Prostate gland (tissue), 2 donors: ENCODE results near the gene DEDD2. TPM values are rescaled to one million over a fixed set of nuclear protein-coding genes. Genes with fewer than 3 reads are reported as not detected.

Source experiments
- DNase-seq: peaks from one replicate; pipeline ENCODE4 v3.0.0-alpha.2; 2019; ENCODE audit warnings: low spot score
- H3K27ac ChIP-seq, 2 donors: fragments of 200-600 bp; sonication (generic); 2 replicates each; pipeline ENCODE4 v1.5.1; 2017 to 2019
- H3K27me3 ChIP-seq: fragments of 200-600 bp; sonication (generic); replicated peaks from 2 replicates; pipeline ENCODE4 v1.5.1; 2019; ENCODE audit not compliant: insufficient read depth
- H3K36me3 ChIP-seq, 2 donors: fragments of 200-600 bp; sonication (generic); 1 replicate in 1 of 2; 2 replicates in 1 of 2; pipeline versions ENCODE4 v1.5.1 to v1.8.1; 2017 to 2019
- H3K4me1 ChIP-seq: fragments of 200-600 bp; sonication (generic); replicated peaks from 2 replicates; pipeline ENCODE4 v1.5.1; 2019
- H3K4me3 ChIP-seq, 2 donors: fragments of 200-600 bp; sonication (generic); 2 replicates each; pipeline ENCODE4 v1.5.1; 2017 to 2019
- H3K9me3 ChIP-seq: fragments of 200-600 bp; sonication (generic); 2 replicates; pipeline ENCODE4 v1.5.1; 2017
- CTCF ChIP-seq, 4 experiments: fragments of 200-600 bp in 2 of 4; fragments of 450-650 bp in 2 of 4; sonication (generic) in 2 of 4; IDR thresholded peaks; 1 replicate in 3 of 4; 2 replicates in 1 of 4; pipeline ENCODE4 v1.5.1; 2016 to 2019; ENCODE audit warnings: antibody characterized with exemption in 4 of 4, mild to moderate bottlenecking in 2 of 4, moderate library complexity in 2 of 4
- POLR2A ChIP-seq: fragments of 450-650 bp; IDR thresholded peaks from one replicate; pipeline ENCODE4 v1.6.1; 2016; ENCODE audit warnings: antibody characterized with exemption, mild to moderate bottlenecking
- POLR2AphosphoS5 ChIP-seq: sonication (generic); formaldehyde crosslinking; IDR thresholded peaks from one replicate; pipeline ENCODE4 v1.6.1; 2017; ENCODE audit warnings: antibody characterized with exemption
- WGBS: methylation state at CpG from one replicate; pipeline ENCODE4 v1.1.5; 2018; 5-methylcytosine and 5-hydroxymethylcytosine counted together
- intact Hi-C: fragments of 100-400 bp; cut with DNase I; formaldehyde crosslinking; loops from one replicate; pipeline ENCODE4 v1.14.2; 2022
- total RNA-seq, 2 donors: library from RNA; depleted of rRNA; stranded (reverse); fragments of >200 nt; gene quantifications; one replicate each; pipeline ENCODE4 v1.1.0, GENCODE V29; 2016

The DEDD2 gene
- total RNA-seq, 2 donors from 2014 or later = 70.3 to 98.1 TPM

- no peak for DNase-seq
- Histone ChIP-seq H3K27ac (no peak overlapping the region), H3K4me3 (no peak overlapping the region), H3K27me3 (no peaks in the 10 kb centered on the region), H3K4me1 (no peaks in the 10 kb centered on the region), H3K36me3 (peaks cover 0 to 22% of the 10 kb centered on the region in 2 donors), H3K9me3 (no peaks in the 10 kb centered on the region)
- TF ChIP-seq POLR2AphosphoS5 = no peak
- TF ChIP-seq CTCF (IDR thresholded peaks at IDR 0.05) = no peak
- TF ChIP-seq POLR2A = no peak
- 80% methylated on average over 14 of the region's 14 CpGs for WGBS
- intact Hi-C loops = no loop called here
Measured at GRCh38 chr19:42206871-42207755, 10.4 kb downstream of the DEDD2 start.

DNA sequence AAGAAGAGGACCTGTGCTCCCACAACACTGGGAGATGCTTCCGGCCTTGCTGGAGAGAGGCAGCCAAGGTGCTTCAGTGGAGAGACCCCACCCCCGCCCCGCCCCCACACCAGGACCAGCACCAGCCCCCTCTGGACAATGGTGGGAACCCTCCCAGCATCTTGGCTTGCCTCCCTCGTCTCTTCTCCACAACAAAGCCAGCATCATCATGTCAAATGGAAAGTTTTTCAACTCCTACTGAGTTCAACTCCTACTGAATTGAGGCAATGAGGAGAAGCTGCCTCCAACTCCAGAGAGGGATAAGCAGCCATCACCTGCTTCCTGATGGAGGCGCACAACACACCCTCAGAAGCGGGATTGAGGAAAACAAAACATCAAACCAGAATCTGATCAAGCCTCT is 12.8 kb downstream of the DEDD2 start:
- H3K27me3 ChIP-seq = no peaks in the 10 kb centered on the region
- H3K9me3 ChIP-seq = no peaks in the 10 kb centered on the region
- WGBS = 89% methylated on average over 6 of the region's 6 CpGs
- intact Hi-C loops = no loop called here
- H3K4me1 ChIP-seq = no peaks in the 10 kb centered on the region
- no peak overlapping the region for H3K4me3 ChIP-seq
- H3K27ac ChIP-seq = no peak overlapping the region
- DNase-seq = no peak
- H3K36me3 ChIP-seq = peaks cover 4 to 19% of the 10 kb centered on the region in 2 donors
- no peak for TF ChIP-seq POLR2A
- no peak for TF ChIP-seq CTCF (IDR thresholded peaks at IDR 0.05)

- intact Hi-C loops = no loop called here
- no peak for TF ChIP-seq POLR2AphosphoS5
- TF ChIP-seq POLR2A = no peak
- no peak for TF ChIP-seq CTCF (IDR thresholded peaks at IDR 0.05)
- Histone ChIP-seq H3K4me3 (no peak overlapping the region), H3K27me3 (no peaks in the 10 kb centered on the region), H3K9me3 (no peaks in the 10 kb centered on the region), H3K36me3 (peaks cover 5 to 17% of the 10 kb centered on the region in 2 donors), H3K4me1 (no peaks in the 10 kb centered on the region), H3K27ac (no peak overlapping the region)
- WGBS = 96% methylated on average over 2 of the region's 2 CpGs
- DNase-seq = no peak
Measured at GRCh38 chr19:42203700-42204099, 13.8 kb downstream of the DEDD2 start.

- H3K4me1 ChIP-seq = no peaks in the 10 kb centered on the region
- no peak overlapping the region for H3K27ac ChIP-seq
- intact Hi-C loops = no loop called here
- peaks cover 8 to 11% of the 10 kb centered on the region in 2 donors for H3K36me3 ChIP-seq
- H3K27me3 ChIP-seq = no peaks in the 10 kb centered on the region
- no peak overlapping the region for H3K4me3 ChIP-seq
- WGBS = 81% methylated on average over 5 of the region's 5 CpGs
- no peak for DNase-seq
- H3K9me3 ChIP-seq = no peaks in the 10 kb centered on the region
- TF ChIP-seq POLR2AphosphoS5 (no peak), POLR2A (no peak), CTCF (IDR thresholded peaks at IDR 0.05) (no peak)
Measured at GRCh38 chr19:42202290-42202880, 15.1 kb downstream of the DEDD2 start.
